ENCODE data around the gene ZNF57. TPM values are rescaled to one million over a fixed set of nuclear protein-coding genes. Genes with fewer than 3 reads are reported as not detected.

ZNF57 gene
- total and polyA plus RNA-seq, 9 of the 15 experiments (the other 6 are each of a cell fraction or from before 2014, with no cell fraction given) = 3.9 to 13.5 (median 7.8) TPM

DNA sequence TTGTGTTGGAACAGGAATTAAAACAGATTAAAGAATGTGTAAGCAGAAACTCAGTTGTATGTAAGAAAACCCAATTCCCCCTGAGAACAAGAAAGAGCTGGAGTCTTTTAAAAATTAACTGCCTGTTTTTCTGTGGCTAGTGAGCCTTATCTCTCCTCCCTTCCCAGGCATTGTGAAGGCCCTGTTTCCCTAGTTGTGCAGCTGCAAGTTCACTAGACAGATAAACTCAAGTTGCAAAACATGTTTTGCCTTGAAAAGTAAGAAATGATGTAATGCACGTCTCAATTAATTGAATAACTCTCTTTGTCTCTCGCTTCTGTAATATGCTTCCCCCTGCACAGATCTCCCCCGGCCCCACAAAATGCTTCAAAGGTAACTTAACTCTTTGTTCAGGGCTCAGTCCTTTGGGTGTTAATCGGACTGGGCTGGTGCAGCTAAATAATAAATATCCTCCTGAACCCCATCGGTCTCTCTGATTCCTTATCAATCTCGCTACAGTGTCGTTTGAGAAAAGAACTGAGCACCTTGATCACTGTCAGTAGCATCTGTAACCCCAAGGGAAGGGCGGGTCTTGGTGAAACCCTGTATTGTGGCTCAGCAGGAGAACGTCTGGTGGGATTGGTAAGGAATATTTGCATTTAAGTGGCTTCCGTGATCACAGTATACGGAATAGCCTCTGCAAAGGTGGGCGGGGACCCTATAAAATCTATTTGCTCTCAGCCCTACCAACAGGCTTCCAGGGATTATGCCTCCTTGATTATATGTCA, 35.2 kb upstream of the ZNF57 start:
- Histone ChIP-seq H3K36me3 (ENCODE audit: control insufficient read depth, insufficient read depth, low read length) (no peaks in the 10 kb centered on the region), H4K20me1 (replicated peaks; ENCODE audit: control insufficient read depth, insufficient read depth, low read length) (no peaks in the 10 kb centered on the region), H3K4me2 (ENCODE audit: insufficient read depth, low read length) (peak overlapping the region; percentile 54), H3K27ac (ENCODE audit: extremely low read depth, low read depth, low read length) (peak overlapping the region; percentile 74), H3K4me1 (replicated peaks in 1 of 2; ENCODE audit: control insufficient read depth in 2 of 2, insufficient read depth in 2 of 2, low read length in 2 of 2) (peaks cover 12 to 21% of the 10 kb centered on the region in 2 experiments; a peak in 4 of 5 replicates), H3K9ac (ENCODE audit: insufficient read depth in 1 of 2, low read depth in 2 of 2, low read length in 2 of 2) (peak overlapping the region in 1 of 2 experiments; percentile 36; a peak in 2 of 4 replicates), H3K4me3 (no peak overlapping the region), H3K27me3 (ENCODE audit: control insufficient read depth in 2 of 2, insufficient read depth in 2 of 2, low read length in 2 of 2) (no peaks in the 10 kb centered on the region; a peak in 1 of 5 replicates), H3K79me2 (ENCODE audit: control insufficient read depth, insufficient read depth, low read length) (no peaks in the 10 kb centered on the region), H3K9me3 (replicated peaks; ENCODE audit: control insufficient read depth, insufficient read depth, low read depth, low read length) (peaks cover 4% of the 10 kb centered on the region), H3K9me1 (ENCODE audit: control insufficient read depth, insufficient read depth, low read length) (no peaks in the 10 kb centered on the region), H2AFZ (ENCODE audit: low read depth, low read length) (peak overlapping the region; percentile 29)
- FAIRE-seq = peak; percentile 88
- CTCF ChIA-PET (ENCODE audit: low intra/inter-chr PET ratio) = no interaction called here
- intact Hi-C loops (cut with micrococcal nuclease) (no loop called here), in situ Hi-C loops (cut with MboI) (no loop called here)
- WGBS (ENCODE audit: insufficient coverage, low coverage, missing lambda C conversion rate) = 4% methylated on average over 12 of the region's 12 CpGs
- DNase-seq (ENCODE audit: extremely low read depth in 1 of 4, low spot score in 3 of 4) = peak; percentile 32 to 72 (median 58)
- no TSS peak for BruUV-seq (replicated peaks)
- ATAC-seq = peak; percentile 28
- POLR2A ChIA-PET = interaction anchor here (0.9 to 1.4 kb wide), 5 partner anchors 18 to 45 kb away, joined by 3 to 5 read pairs (median 4); partner anchors contain the start of genes ZNF555 and ZNF57
- TF ChIP-seq ETV5 (CRISPR knock-in tag; IDR thresholded peaks at IDR 0.05; ENCODE audit: low read depth) (no peak), HDAC3 (IDR thresholded peaks at IDR 0.05; ENCODE audit: borderline replicate concordance, partially characterized antibody) (peak; percentile 58), MEF2D (tag; conservative IDR thresholded peaks at IDR 0.05; ENCODE audit: low read depth) (no peak), RB1 (IDR thresholded peaks at IDR 0.05; ENCODE audit: low read depth) (no peak), KLF13 (tag; IDR thresholded peaks at IDR 0.05; ENCODE audit: borderline replicate concordance, low read depth) (no peak), KLF1 (tag; IDR thresholded peaks at IDR 0.05) (no peak), SRSF1 (IDR thresholded peaks at IDR 0.05; ENCODE audit: low read depth, low read length) (no peak), RBFOX2 (IDR thresholded peaks at IDR 0.05; ENCODE audit: low read depth, low read length) (no peak), NCOR1 (IDR thresholded peaks at IDR 0.05) (peak; percentile 86), JUND (IDR thresholded peaks at IDR 0.05; ENCODE audit: borderline replicate concordance, low read depth, low read length) (peak; percentile 53; the same call in 1 of the 2 replicates), JUND (tag; IDR thresholded peaks at IDR 0.05; ENCODE audit: borderline replicate concordance, low read depth, low read length) (peak; percentile 63; the same call in 2 of the 3 replicates), MCM3 (IDR thresholded peaks at IDR 0.05) (no peak), NR3C1 (CRISPR knock-in tag; IDR thresholded peaks at IDR 0.05) (no peak), FUS (optimal IDR thresholded peaks at IDR 0.05; ENCODE audit: low read depth, low read length) (no peak), POLR3A (IDR thresholded peaks at IDR 0.05; ENCODE audit: borderline replicate concordance, extremely low read depth, insufficient read depth, insufficient read length) (no peak), ZNF79 (CRISPR knock-in tag; IDR thresholded peaks at IDR 0.05; ENCODE audit: low read depth) (no peak)
- TF ChIP-seq, protein P1, sequence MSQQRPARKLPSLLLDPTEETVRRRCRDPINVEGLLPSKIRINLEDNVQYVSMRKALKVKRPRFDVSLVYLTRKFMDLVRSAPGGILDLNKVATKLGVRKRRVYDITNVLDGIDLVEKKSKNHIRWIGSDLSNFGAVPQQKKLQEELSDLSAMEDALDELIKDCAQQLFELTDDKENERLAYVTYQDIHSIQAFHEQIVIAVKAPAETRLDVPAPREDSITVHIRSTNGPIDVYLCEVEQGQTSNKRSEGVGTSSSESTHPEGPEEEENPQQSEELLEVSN (IDR thresholded peaks at IDR 0.05; ENCODE audit: borderline replicate concordance in 1 of 2, extremely low read depth in 1 of 2, insufficient read depth in 1 of 2, insufficient read length in 1 of 2, low read depth in 1 of 2, low read length in 1 of 2, poor library complexity in 1 of 2, severe bottlenecking in 1 of 2) = no peak
- TF ChIP-seq, protein P2, sequence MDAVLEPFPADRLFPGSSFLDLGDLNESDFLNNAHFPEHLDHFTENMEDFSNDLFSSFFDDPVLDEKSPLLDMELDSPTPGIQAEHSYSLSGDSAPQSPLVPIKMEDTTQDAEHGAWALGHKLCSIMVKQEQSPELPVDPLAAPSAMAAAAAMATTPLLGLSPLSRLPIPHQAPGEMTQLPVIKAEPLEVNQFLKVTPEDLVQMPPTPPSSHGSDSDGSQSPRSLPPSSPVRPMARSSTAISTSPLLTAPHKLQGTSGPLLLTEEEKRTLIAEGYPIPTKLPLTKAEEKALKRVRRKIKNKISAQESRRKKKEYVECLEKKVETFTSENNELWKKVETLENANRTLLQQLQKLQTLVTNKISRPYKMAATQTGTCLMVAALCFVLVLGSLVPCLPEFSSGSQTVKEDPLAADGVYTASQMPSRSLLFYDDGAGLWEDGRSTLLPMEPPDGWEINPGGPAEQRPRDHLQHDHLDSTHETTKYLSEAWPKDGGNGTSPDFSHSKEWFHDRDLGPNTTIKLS (IDR thresholded peaks at IDR 0.05; ENCODE audit: borderline replicate concordance, low read depth) = no peak
- TF ChIP-seq, protein P3, sequence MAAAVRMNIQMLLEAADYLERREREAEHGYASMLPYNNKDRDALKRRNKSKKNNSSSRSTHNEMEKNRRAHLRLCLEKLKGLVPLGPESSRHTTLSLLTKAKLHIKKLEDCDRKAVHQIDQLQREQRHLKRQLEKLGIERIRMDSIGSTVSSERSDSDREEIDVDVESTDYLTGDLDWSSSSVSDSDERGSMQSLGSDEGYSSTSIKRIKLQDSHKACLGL (CRISPR knock-in tag; IDR thresholded peaks at IDR 0.05; ENCODE audit: borderline replicate concordance, poor library complexity, severe bottlenecking) = no peak

Data from K562 (cell line).